Astrocyte (in vitro differentiated cells and primary cell): Measurements from ENCODE around the gene CAPN5. TPM values are rescaled to one million over a fixed set of nuclear protein-coding genes. Genes with fewer than 3 reads are reported as not detected.
A peak's percentile ranks its signal among the peaks of the same experiment; 100 is the strongest.

ENCODE experiments used
- DNase-seq: peaks from one replicate; pipeline ENCODE4 v3.0.0-alpha.2; 2010; ENCODE audit warnings: low read depth
- FAIRE-seq: peaks from 2 replicates; lab custom pipeline; 2011; peaks lifted over from hg19 to GRCh38; lab: Jason Lieb, UNC
- H2AFZ ChIP-seq: 2 replicates; pipeline ENCODE4 v1.6.0; 2012; ENCODE audit warnings: low read depth, low read length, inconsistent platforms
- H3K27ac ChIP-seq: 2 replicates; pipeline ENCODE4 v1.5.1; 2011; ENCODE audit warnings: low read depth, low read length, inconsistent platforms
- H3K27me3 ChIP-seq: 2 replicates; pipeline ENCODE4 v1.6.0; 2011; ENCODE audit warnings: low read length, inconsistent platforms; ENCODE audit not compliant: insufficient read depth
- H3K36me3 ChIP-seq: 2 replicates; pipeline ENCODE4 v1.5.1; 2011; ENCODE audit warnings: low read length, inconsistent platforms; ENCODE audit not compliant: insufficient read depth
- H3K4me1 ChIP-seq: 2 replicates; pipeline ENCODE4 v1.5.1; 2011; ENCODE audit warnings: low read length, inconsistent platforms; ENCODE audit not compliant: insufficient read depth
- H3K4me2 ChIP-seq: 2 replicates; pipeline ENCODE4 v1.6.0; 2012; ENCODE audit warnings: low read length, inconsistent platforms
- H3K4me3 ChIP-seq: 2 replicates; pipeline ENCODE4 v1.5.1; 2011; ENCODE audit warnings: low read depth, mild to moderate bottlenecking, low read length, inconsistent platforms; ENCODE audit not compliant: insufficient read depth
- H3K79me2 ChIP-seq: 2 replicates; pipeline ENCODE4 v1.6.0; 2012; ENCODE audit warnings: mild to moderate bottlenecking, low read length, inconsistent platforms; ENCODE audit not compliant: insufficient read depth
- H3K9ac ChIP-seq: 2 replicates; pipeline ENCODE4 v1.6.0; 2012; ENCODE audit warnings: mild to moderate bottlenecking, low read length, inconsistent platforms
- H3K9me3 ChIP-seq: 2 replicates; pipeline ENCODE4 v1.5.1; 2012; ENCODE audit warnings: low read depth, mild to moderate bottlenecking, low read length, inconsistent platforms; ENCODE audit not compliant: insufficient read depth
- H4K20me1 ChIP-seq: 2 replicates; pipeline ENCODE4 v1.6.0; 2012; ENCODE audit warnings: low read length, inconsistent platforms; ENCODE audit not compliant: insufficient read depth
- H3K27ac Mint-ChIP-seq: one replicate; pipeline ENCODE4 v1.8.0; 2021; ENCODE audit warnings: mild to moderate bottlenecking, mixed read lengths; ENCODE audit not compliant: unreplicated experiment
- H3K27me3 Mint-ChIP-seq: one replicate; pipeline ENCODE4 v1.8.0; 2021; ENCODE audit warnings: low read depth, mixed read lengths; ENCODE audit not compliant: unreplicated experiment
- H3K36me3 Mint-ChIP-seq: one replicate; pipeline ENCODE4 v1.8.0; 2021; ENCODE audit warnings: low read depth, mixed read lengths; ENCODE audit not compliant: unreplicated experiment
- H3K4me1 Mint-ChIP-seq: one replicate; pipeline ENCODE4 v1.8.0; 2021; ENCODE audit warnings: low read depth, mixed read lengths; ENCODE audit not compliant: unreplicated experiment
- H3K4me3 Mint-ChIP-seq: one replicate; pipeline ENCODE4 v1.8.0; 2021; ENCODE audit warnings: mild to moderate bottlenecking, moderate library complexity, mixed read lengths; ENCODE audit not compliant: unreplicated experiment
- H3K9me3 Mint-ChIP-seq: one replicate; pipeline ENCODE4 v1.8.0; 2021; ENCODE audit warnings: mild to moderate bottlenecking, mixed read lengths; ENCODE audit not compliant: unreplicated experiment
- CTCF ChIP-seq: IDR thresholded peaks from 2 replicates; pipeline ENCODE4 v1.5.1; 2011; ENCODE audit warnings: low read depth, mild to moderate bottlenecking, inconsistent platforms, low read length, moderate library complexity; ENCODE audit not compliant: insufficient read depth
- EZH2 ChIP-seq: IDR thresholded peaks from 2 replicates; pipeline ENCODE4 v1.6.1; 2012; ENCODE audit warnings: mild to moderate bottlenecking, low read length, inconsistent platforms; ENCODE audit not compliant: insufficient read depth
- total RNA-seq: library from RNA; stranded (reverse); gene quantifications from 2 replicates; pipeline ENCODE4 v1.2.1, GENCODE V29; 2021

Gene CAPN5
- total RNA-seq, 1 donor from 2014 or later, result 17.4 TPM

GRCh38 chr11:77068457-77069335 lies 1.9 kb downstream of the CAPN5 start:
- Histone ChIP-seq H3K79me2 (peaks cover 34% of the 10 kb centered on the region), H3K4me1 (peaks cover 28% of the 10 kb centered on the region), H3K36me3 (no peaks in the 10 kb centered on the region), H3K9ac (no peak overlapping the region), H3K4me3 (no peak overlapping the region), H3K27me3 (no peaks in the 10 kb centered on the region), H4K20me1 (peaks cover 52% of the 10 kb centered on the region), H2AFZ (no peak overlapping the region), H3K4me2 (peak overlapping the region; percentile 95), H3K27ac (no peak overlapping the region), H3K9me3 (no peaks in the 10 kb centered on the region)
- Mint-ChIP-seq H3K36me3 (no peaks in the 10 kb centered on the region), H3K4me1 (peaks cover 21% of the 10 kb centered on the region), H3K27ac (no peak overlapping the region), H3K27me3 (peaks cover 5% of the 10 kb centered on the region), H3K4me3 (peak overlapping the region; percentile 45), H3K9me3 (no peaks in the 10 kb centered on the region)
- TF ChIP-seq EZH2, result no peak
- no peak for DNase-seq
- FAIRE-seq, result no peak

- TF ChIP-seq CTCF (no peak), EZH2 (no peak)
- FAIRE-seq, result no peak
- H3K36me3 Mint-ChIP-seq, result no peaks in the 10 kb centered on the region
Observed at GRCh38 chr11:77069336-77069968, 2.7 kb downstream of the CAPN5 start.

DNA sequence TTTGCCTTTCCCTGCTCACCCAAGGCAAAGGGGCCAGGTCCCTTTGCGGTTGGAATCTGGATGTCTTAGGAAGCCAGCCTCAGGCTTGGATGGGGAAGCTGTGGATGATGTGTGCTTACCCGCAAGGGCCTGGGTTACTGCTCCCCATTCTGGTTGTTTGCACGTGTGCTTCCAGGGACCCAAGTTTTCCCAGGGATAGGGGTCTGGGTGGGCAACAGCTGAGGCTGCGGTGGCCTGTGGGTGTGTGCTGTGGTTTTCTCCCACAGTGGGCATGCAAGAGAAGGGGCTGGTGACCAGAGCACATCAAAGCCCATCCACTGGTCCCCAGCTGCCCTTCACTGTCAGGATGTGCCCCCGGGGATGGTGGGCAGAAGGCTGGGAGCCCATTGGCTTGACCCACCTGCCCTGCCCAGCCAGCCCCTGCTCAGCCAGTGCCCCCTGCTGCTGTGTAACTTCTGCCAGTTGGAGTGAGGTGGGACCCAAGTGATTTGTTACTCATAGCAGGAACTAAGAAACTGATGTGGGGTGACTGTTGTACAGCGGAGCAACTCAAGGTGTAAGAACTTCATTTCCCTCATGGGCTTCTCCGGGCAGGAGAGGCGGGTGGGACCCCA lies 3.3 kb downstream of the CAPN5 start:
- Mint-ChIP-seq H3K4me3 (no peak overlapping the region), H3K27ac (no peak overlapping the region), H3K4me1 (peaks cover 23% of the 10 kb centered on the region), H3K36me3 (no peaks in the 10 kb centered on the region), H3K9me3 (no peaks in the 10 kb centered on the region), H3K27me3 (no peaks in the 10 kb centered on the region)
- Histone ChIP-seq H3K9me3 (no peaks in the 10 kb centered on the region), H3K9ac (no peak overlapping the region), H3K4me3 (no peak overlapping the region), H3K4me1 (peaks cover 37% of the 10 kb centered on the region), H3K36me3 (no peaks in the 10 kb centered on the region), H3K27ac (no peak overlapping the region), H3K27me3 (no peaks in the 10 kb centered on the region), H3K79me2 (peaks cover 40% of the 10 kb centered on the region), H4K20me1 (peaks cover 57% of the 10 kb centered on the region), H3K4me2 (no peak overlapping the region), H2AFZ (no peak overlapping the region)
- FAIRE-seq, result no peak
- TF ChIP-seq CTCF (no peak), EZH2 (no peak)
- no peak for DNase-seq

More at GRCh38 chr11:77069336-77069968, 2.7 kb downstream of the CAPN5 start:
- Histone ChIP-seq H3K27me3 (no peaks in the 10 kb centered on the region), H3K9ac (no peak overlapping the region), H2AFZ (no peak overlapping the region), H3K36me3 (no peaks in the 10 kb centered on the region), H3K79me2 (peaks cover 37% of the 10 kb centered on the region), H3K4me3 (no peak overlapping the region), H3K4me2 (no peak overlapping the region), H3K9me3 (no peaks in the 10 kb centered on the region), H4K20me1 (peaks cover 53% of the 10 kb centered on the region), H3K27ac (no peak overlapping the region), H3K4me1 (peaks cover 35% of the 10 kb centered on the region)
- Mint-ChIP-seq H3K9me3 (no peaks in the 10 kb centered on the region), H3K27me3 (peaks cover 5% of the 10 kb centered on the region), H3K27ac (no peak overlapping the region), H3K4me3 (no peak overlapping the region), H3K4me1 (peaks cover 23% of the 10 kb centered on the region)
- no peak for DNase-seq
